Right ventricle myocardium superior (tissue), 1 donor: ENCODE measurements around the gene OR56B4. TPM values are rescaled to one million over a fixed set of nuclear protein-coding genes. Genes with fewer than 3 reads are reported as not detected.
"Not testable (repeated sequence)": the region's sequence is repeated elsewhere in the genome, so short reads cannot be mapped to it uniquely, and the experiment has no call there.

Source experiments
- ATAC-seq: fragments of 200-7000 bp; cut with Tn5 transposase; one replicate; pipeline ENCODE4 v1.9.1; 2020; ENCODE audit warnings: mild to moderate bottlenecking; ENCODE audit not compliant: poor library complexity
- DNase-seq: peaks from one replicate; pipeline ENCODE4 v3.0.0-alpha.2; 2020
- intact Hi-C: fragments of 100-400 bp; cut with DNase I; formaldehyde crosslinking; loops from one replicate; pipeline ENCODE4 v1.11.2; 2022
- total RNA-seq: library from RNA; stranded (reverse); fragmentation: NEBNext Ultra II Directional; extraction: Animal tissue kit (Norgen Biotek cat#: 25700); gene quantifications from one replicate; pipeline ENCODE4 v1.2.1, GENCODE V29; 2021
- donor health status: DM: no; HTN: yes; CAD: no; lungs with severe emphysema.

The OR56B4 gene
- total RNA-seq, 1 donor from 2014 or later: not detected

DNA sequence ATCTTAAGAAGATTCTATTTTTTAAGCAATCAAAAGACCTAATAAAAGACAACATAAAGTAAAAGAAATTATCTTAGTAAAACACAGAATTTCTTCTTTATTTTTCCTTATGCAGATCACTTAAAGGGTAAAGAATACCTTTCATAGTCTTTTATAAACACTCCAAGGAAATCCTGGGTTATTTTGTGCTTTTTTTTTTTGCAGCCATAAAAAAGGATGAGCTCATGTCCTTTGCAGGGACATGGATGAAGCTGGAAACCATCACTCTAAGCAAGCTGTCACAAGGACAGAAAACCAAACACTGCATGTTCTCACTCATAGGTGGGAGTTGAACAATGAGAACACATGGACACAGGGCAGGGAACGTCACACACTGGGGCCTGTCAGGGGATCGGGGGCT, 28.5 kb downstream of the OR56B4 start:
- intact Hi-C loops, ATAC-seq, DNase-seq: not testable (repeated sequence)

DNA sequence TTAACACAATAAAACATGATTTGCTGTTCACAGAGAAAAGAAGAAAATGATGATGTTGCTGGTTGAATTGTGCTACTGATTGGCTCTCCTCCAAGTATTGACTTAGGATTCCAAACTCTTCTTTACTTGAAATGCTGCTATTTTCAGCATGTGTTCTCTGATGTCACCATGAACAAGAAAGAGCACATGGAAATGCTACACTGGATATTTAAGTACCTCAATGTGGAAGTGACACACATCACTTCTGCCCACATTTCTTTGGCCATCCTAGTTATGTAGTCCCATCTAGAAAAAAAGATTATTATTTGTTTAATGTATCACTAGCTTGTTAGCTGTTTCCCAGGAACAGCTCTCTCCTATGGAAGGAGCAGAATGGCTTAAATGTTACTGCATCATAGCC, 35.5 kb downstream of the OR56B4 start:
- ATAC-seq (no peak), DNase-seq (no peak)
- intact Hi-C loops: no loop called here

DNA sequence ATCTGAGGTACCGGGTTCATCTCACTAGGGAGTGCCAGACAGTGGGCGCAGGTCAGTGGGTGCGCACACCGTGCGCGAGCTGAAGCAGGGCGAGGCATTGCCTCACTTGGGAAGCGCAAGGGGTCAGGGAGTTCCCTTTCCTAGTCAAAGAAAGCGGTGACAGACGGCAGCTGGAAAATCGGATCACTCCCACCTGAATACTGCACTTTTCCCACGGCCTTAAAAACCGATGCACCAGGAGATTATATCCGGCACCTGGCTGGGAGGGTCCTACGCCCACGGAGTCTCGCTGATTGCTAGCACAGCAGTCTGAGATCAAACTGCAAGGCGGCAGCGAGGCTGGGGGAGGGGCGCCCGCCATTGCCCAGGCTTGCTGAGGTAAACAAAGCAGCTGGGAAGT, 36.3 kb downstream of the OR56B4 start:
- ATAC-seq, intact Hi-C loops, DNase-seq: not testable (repeated sequence)

DNA sequence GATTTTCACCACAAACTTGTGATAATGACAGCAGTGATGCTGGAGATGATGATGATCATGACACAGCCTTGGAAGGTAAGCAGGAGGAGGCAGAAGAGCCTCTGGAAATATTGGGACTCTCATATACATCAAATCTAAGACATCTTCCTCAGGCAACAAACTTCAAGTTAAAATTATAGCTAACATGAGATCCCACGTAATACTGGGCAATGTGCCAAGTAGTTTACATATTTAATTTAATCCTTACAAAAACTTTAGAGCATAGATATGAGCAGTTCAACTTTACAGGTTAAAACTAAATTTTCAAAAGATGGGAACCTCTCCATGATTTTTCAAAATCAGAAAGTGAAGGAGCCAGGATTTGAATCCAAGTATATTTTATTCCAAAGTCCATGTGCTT, 43.6 kb downstream of the OR56B4 start:
- no peak for DNase-seq
- ATAC-seq: no peak
- intact Hi-C loops: no loop called here

DNA sequence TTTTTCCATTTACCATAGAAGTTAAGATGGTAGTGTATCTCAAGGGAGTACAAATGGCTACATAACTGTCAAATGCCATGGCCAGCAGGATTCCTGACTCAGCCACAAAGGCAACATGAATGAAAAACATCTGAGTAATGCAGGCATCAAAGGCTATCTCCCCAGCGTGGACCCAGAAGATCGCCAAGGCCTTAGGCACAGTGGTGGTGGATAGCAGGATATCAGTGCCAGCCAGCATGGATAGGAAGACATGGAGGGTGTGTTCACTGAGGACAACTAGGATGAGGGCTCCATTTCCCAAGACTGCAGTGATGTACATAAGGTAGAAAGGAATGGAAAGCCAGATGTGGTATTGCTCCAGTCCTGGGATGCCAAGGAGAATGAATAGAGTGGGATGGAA, 44.6 kb downstream of the OR56B4 start:
- DNase-seq (no peak), ATAC-seq (no peak)
- intact Hi-C loops: no loop called here

DNA sequence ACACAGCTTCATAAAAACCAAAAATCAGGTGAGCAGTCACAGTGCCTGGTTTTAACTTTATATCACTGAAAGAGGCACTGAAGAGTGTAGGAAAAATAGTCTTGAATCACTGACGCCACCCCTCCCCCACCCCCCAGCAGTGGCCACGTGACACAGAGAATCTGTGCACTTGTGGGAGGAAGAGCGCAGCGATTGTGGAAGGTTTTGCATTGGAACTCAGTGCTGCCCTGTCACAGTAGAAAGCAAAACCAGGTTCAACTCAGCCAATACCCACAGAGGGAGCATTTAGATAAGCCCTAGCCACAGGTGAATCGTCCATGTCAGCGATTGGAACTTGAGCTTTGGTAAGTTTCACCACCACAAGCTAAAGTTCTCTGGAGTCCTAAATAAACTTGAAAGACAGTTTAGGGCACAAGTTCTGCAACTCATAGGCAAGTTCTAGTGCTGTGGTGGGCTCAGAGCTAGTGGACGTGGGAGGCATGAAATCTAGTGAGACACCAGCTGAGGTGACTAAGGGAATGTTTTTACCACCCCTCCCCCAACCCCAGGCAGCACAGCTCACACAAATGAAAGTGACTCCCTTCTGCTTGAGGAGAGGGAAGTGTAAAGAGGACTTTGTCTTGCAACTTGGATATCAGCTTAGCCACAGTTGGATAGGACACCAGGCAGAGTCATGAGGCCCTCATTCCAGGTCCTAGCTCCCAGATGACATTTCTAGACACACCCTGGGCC, 49.3 kb downstream of the OR56B4 start:
- intact Hi-C loops: no loop called here
- DNase-seq: no peak
- no peak for ATAC-seq

Other genes with a start within 250 kb of the OR56B4 start
- not detected for gene OR52E8, start 250.0 kb upstream of the OR56B4 start, total RNA-seq
- not detected for gene OR52E4, start 227.1 kb upstream of the OR56B4 start, total RNA-seq
- not detected for gene OR52E5, start 214.5 kb upstream of the OR56B4 start, total RNA-seq
- gene OR56A3, start 165.4 kb upstream of the OR56B4 start, total RNA-seq: not detected
- not detected for gene OR56A5, start 139.2 kb upstream of the OR56B4 start, total RNA-seq
- not detected for gene OR52L1, start 120.7 kb upstream of the OR56B4 start, total RNA-seq
- not detected for gene OR56A4, start 100.7 kb upstream of the OR56B4 start, total RNA-seq
- not detected for gene OR56A1, start 76.9 kb upstream of the OR56B4 start, total RNA-seq
- not detected for gene OR52B2, start 62.6 kb downstream of the OR56B4 start, total RNA-seq
- gene OR52W1, start 91.5 kb downstream of the OR56B4 start, total RNA-seq: not detected
- not detected for gene C11orf42, start 97.9 kb downstream of the OR56B4 start, total RNA-seq
- 12.9 TPM for gene FHIP1B, start 127.0 kb downstream of the OR56B4 start, total RNA-seq
- not detected for gene CNGA4, start 131.4 kb downstream of the OR56B4 start, total RNA-seq
- not detected for gene CCKBR, start 152.2 kb downstream of the OR56B4 start, total RNA-seq
- 33.9 TPM for gene CAVIN3, start 212.8 kb downstream of the OR56B4 start, total RNA-seq